Epithelial cell of proximal tubule (primary cell): Measurements from ENCODE around the gene EDRF1. TPM values are rescaled to one million over a fixed set of nuclear protein-coding genes. Genes with fewer than 3 reads are reported as not detected.
A peak's percentile ranks its signal among the peaks of the same experiment; 100 is the strongest.
"Not testable (repeated sequence)": the region's sequence is repeated elsewhere in the genome, so short reads cannot be mapped to it uniquely, and the experiment has no call there.

Source experiments
- DNase-seq: peaks from one replicate; pipeline ENCODE4 v3.0.0-alpha.2; 2011; ENCODE audit warnings: low read depth
- H3K4me3 ChIP-seq: 2 replicates; pipeline ENCODE4 v1.5.1; 2011; ENCODE audit warnings: low read depth, mild to moderate bottlenecking, low read length
- total RNA-seq: library from RNA; depleted of rRNA; stranded (reverse); fragments of >200 nt; gene quantifications from 2 replicates; pipeline ENCODE4 v1.2.3, GENCODE V29; 2015
- TF ChIP-seq, protein P1 (sequence below): conservative IDR thresholded peaks from 2 replicates; pipeline ENCODE4 v1.5.1; 2012; ENCODE audit warnings: low read depth, mild to moderate bottlenecking, low read length

EDRF1 gene
- total RNA-seq, 1 donor from 2014 or later: 14.5 TPM

DNA sequence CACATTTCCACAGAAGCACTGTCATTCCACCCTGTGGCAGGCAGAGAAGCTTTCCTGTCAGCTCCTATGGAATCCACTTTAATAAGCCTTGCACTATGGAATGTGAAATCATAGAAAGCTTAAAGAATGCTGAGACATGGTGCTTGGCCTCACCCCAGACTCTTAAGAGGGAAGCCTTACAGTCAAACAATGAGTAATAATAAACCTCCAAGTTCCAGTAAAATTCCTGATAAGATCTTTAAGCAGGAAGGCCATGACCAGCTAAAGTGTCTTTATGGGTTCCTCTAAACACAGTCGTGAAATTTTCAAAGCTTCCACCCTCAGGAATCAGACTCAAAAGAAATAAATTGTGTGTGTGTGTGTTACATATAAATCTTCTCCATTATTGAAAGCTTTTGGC is 24.6 kb upstream of the EDRF1 start:
- no peak overlapping the region for H3K4me3 ChIP-seq
- TF ChIP-seq, protein P1, sequence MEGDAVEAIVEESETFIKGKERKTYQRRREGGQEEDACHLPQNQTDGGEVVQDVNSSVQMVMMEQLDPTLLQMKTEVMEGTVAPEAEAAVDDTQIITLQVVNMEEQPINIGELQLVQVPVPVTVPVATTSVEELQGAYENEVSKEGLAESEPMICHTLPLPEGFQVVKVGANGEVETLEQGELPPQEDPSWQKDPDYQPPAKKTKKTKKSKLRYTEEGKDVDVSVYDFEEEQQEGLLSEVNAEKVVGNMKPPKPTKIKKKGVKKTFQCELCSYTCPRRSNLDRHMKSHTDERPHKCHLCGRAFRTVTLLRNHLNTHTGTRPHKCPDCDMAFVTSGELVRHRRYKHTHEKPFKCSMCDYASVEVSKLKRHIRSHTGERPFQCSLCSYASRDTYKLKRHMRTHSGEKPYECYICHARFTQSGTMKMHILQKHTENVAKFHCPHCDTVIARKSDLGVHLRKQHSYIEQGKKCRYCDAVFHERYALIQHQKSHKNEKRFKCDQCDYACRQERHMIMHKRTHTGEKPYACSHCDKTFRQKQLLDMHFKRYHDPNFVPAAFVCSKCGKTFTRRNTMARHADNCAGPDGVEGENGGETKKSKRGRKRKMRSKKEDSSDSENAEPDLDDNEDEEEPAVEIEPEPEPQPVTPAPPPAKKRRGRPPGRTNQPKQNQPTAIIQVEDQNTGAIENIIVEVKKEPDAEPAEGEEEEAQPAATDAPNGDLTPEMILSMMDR: no peak
- DNase-seq: no peak

DNA sequence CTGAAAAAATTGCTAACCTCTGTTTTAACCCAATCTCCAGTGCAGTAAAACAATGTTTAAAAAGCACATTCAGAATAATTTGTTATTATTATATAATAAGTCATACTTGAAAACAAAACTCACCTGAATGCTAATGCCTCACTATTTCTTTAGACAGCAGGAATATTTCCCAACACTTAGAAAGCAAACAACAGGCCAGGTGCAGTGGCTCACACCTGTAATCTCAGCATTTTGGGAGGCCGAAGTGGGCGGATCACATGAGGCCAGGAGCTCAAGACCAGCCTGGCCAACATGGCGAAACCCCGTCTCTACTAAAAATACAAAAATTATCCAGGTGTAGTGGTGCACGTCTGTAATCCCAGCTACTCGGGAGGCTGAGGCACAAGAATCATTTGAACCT is 22.6 kb upstream of the EDRF1 start:
- H3K4me3 ChIP-seq, DNase-seq: not testable (repeated sequence)

DNA sequence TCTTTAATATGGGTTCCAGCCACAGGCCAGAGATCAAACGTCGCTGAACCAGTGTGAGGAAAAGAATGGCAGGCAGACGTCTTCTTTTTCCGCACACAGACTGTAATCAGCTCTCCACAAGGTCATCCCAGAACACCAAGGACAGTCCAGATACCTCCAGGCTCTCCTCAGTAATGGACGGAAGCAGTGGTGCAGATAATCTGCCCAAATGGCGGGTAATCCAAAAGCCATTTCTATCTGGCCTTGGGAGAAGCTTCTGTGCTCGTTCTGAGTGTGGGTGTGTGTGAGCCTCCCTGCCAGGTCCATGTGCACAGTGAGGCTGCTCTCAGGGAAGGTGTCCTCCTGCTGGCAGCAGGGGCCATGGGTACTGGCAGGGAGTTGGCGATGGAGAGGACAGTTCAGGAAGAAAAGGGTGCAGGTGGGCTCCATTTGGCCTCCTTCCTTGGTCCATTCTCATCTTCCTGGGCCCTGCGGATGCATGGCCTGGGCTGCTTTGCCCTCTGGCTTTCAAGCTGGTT is 21.0 kb upstream of the EDRF1 start:
- TF ChIP-seq, protein P1: peak; percentile 22
- no peak overlapping the region for H3K4me3 ChIP-seq
- no peak for DNase-seq

DNA sequence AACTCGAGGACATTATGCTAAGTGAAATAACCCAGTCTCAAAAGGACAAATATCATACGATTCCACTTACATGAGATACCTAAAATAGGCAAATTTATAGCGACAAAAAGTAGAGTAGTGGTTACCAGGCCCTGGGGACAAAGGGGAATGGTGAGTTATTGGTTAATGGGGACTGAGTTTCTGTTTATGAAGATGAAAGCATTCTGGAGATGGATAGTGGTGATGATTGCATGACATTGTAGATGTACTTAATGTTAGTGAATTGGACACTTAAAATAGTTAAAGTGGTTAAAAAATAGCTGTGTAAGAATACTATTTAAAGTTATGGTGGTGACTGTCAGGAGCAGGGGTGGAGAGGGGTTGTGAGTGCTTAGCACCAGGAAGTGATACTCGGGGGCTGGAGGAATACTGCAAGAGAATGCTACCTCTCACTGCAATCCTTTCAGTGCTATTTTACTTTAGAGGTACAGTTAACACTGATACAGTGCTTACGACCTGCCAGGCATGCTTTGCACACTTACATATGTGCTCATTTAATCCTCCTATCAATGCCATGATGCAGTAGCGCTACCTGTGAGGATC is 19.9 kb upstream of the EDRF1 start:
- TF ChIP-seq, protein P1: no peak
- no peak for DNase-seq

DNA sequence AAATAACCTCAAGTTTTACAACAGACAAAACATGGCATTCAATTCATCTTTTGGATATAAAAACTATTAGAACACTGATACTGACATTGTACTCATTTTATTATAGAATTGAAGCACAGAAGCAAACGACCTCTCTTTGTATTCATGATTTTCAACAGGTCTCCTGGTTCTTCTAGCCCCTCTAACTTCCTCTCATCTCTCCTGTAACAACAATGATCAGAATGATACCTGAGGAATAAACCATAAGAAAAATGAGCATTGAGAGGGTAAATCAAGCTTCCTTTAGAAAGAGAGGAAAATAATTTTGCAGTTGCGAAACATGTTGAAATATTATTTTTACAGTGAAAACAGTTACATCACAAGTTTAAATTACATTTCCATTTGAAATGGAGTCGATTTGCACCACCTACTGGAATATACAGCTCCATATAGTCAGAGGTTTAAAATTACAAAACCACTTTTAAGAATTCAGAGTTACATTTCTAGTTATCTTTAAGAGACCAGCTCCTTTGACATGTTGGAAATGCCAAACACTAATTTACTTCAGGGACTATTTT is 19.1 kb upstream of the EDRF1 start:
- TF ChIP-seq, protein P1: peak; percentile 11
- H3K4me3 ChIP-seq: no peak overlapping the region
- no peak for DNase-seq

More for the DNA sequence above, 19.9 kb upstream of the EDRF1 start:
- no peak overlapping the region for H3K4me3 ChIP-seq

DNA sequence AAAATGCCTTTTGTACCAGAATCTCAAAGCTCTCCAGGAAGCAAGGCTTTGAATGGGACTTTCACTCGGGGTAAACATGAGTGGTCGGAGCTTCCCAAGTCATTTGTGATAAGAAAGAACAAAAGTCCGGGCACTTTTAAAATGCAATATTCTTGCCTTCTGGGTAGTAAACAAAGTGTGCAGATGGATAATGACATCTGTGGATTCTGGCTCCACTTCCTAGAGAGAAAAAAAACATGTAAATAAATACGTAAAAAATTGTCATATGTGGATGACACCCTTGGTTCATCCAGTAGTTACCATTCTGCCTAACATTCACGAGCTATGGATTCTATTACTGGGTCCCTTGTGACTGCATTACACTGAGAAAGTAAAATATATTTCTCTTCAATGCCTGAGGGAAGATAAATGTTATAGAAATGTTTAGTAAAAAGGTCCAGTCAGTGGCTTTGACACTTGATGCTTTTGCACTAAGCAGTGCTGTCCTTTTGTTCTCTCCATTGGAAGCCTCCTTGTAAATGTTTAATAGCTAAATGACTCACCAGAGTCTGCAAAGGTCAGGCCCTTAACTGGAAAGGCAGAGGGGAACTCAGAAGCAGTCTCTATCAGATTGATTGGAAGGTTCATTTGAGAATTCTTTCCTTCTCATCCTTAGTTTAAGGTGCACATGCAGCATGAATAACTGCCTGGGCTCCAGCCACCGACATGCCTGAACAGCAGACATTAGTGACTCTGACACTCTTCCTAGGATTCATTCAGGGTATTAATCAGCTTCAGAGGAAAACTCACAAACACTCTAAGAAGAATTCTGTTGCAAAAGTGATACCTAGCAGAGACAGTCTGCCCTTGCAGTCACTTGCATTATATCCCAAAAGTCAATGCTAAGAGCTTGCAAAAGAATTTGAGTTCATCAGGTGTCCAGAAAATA is 11.7 kb upstream of the EDRF1 start:
- TF ChIP-seq, protein P1: no peak
- peak; percentile 61 for DNase-seq
- no peak overlapping the region for H3K4me3 ChIP-seq

DNA sequence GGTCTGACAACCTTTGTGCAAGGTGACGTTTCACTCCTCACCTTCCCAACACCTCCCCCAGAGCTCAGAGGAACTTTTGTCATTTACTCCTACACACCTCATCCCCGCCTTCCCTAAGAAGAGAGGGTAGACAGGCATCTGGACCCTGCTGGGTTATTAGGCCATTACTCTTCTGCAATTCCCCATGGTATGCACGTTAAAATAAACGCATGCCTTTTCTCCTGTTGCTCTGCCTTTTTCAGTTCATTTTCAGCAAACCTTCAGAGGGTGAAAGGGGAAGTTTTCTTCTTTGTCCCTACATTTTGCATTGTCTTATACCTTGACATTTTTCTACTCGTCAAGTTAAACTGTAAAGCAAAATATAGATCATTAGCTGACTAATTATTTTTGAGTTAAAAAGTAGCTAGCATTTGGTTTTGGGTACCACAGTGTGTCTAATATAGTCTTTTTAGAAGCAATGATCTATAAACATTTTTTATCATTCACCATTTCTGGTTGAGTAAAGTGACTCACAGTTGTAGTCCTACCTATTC is 10.5 kb upstream of the EDRF1 start:
- no peak for DNase-seq
- TF ChIP-seq, protein P1: no peak
- no peak overlapping the region for H3K4me3 ChIP-seq
